GM12878 (cell line): ENCODE measurements around the gene CCR3. TPM values are rescaled to one million over a fixed set of nuclear protein-coding genes. Genes with fewer than 3 reads are reported as not detected.

Experiments used
- ATF7 ChIP-seq: fragments of 450-650 bp; IDR thresholded peaks from 2 replicates; pipeline ENCODE4 v1.6.1; 2016; ENCODE audit warnings: low read depth, mild to moderate bottlenecking
- BHLHE40 ChIP-seq, 2 experiments: fragments of 450-650 bp in 1 of 2; IDR thresholded peaks; 2 replicates each; pipeline ENCODE4 v1.6.1; 2011 to 2017; ENCODE audit warnings: low read depth in 2 of 2, borderline replicate concordance in 1 of 2, improper control_type of control experiment in 1 of 2, low read length in 1 of 2, mild to moderate bottlenecking in 1 of 2
- CEBPZ ChIP-seq: fragments of 150-350 bp; IDR thresholded peaks from 2 replicates; pipeline ENCODE4 v1.6.1; 2016; ENCODE audit warnings: low read depth, low read length
- E2F8 ChIP-seq: fragments of 450-650 bp; IDR thresholded peaks from 2 replicates; pipeline ENCODE4 v1.6.1; 2018; ENCODE audit warnings: mild to moderate bottlenecking, low read depth, moderate library complexity; ENCODE audit not compliant: partially characterized antibody
- EED ChIP-seq: sonication (generic); IDR thresholded peaks from 2 replicates; pipeline ENCODE4 v1.6.1; 2016; ENCODE audit warnings: antibody characterized with exemption, low read depth
- FOXM1 ChIP-seq: IDR thresholded peaks from 2 replicates; pipeline ENCODE4 v1.6.1; 2012; ENCODE audit warnings: low read depth, mild to moderate bottlenecking, inconsistent platforms, low read length, moderate library complexity
- IKZF1 ChIP-seq: fragments of 450-650 bp; conservative IDR thresholded peaks from 2 replicates; pipeline ENCODE4 v1.6.1; 2017; ENCODE audit warnings: antibody characterized with exemption, mild to moderate bottlenecking
- JUNB ChIP-seq: IDR thresholded peaks from 2 replicates; pipeline ENCODE4 v1.6.1; 2016; ENCODE audit warnings: antibody characterized with exemption, mild to moderate bottlenecking
- KAT2A ChIP-seq: conservative IDR thresholded peaks from 2 replicates; pipeline ENCODE4 v1.6.1; 2011; ENCODE audit warnings: low read depth, low read length; ENCODE audit not compliant: control insufficient read depth
- PKNOX1 ChIP-seq: fragments of 450-650 bp; IDR thresholded peaks from 2 replicates; pipeline ENCODE4 v1.6.1; 2016; ENCODE audit warnings: mild to moderate bottlenecking
- RAD51 ChIP-seq: fragments of 450-650 bp; IDR thresholded peaks from 2 replicates; pipeline ENCODE4 v1.6.1; 2016; ENCODE audit warnings: moderate library complexity, mild to moderate bottlenecking, inconsistent platforms
- RUNX3 ChIP-seq: IDR thresholded peaks from 2 replicates; pipeline ENCODE4 v1.6.1; 2012; ENCODE audit warnings: low read length, inconsistent platforms
- SKIL ChIP-seq: fragments of 450-650 bp; IDR thresholded peaks from 2 replicates; pipeline ENCODE4 v1.6.1; 2017; ENCODE audit warnings: mild to moderate bottlenecking, low read depth, inconsistent platforms; ENCODE audit not compliant: poor library complexity, severe bottlenecking
- TCF7 ChIP-seq: IDR thresholded peaks from 2 replicates; pipeline ENCODE4 v1.6.1; 2014; ENCODE audit warnings: antibody characterized with exemption, borderline replicate concordance
- WRNIP1 ChIP-seq: IDR thresholded peaks from 2 replicates; pipeline ENCODE4 v1.6.1; 2011; ENCODE audit warnings: low read depth, low read length, improper control_type of control experiment, borderline replicate concordance
- ZBTB33 ChIP-seq: fragments of 450-650 bp; IDR thresholded peaks from 2 replicates; pipeline ENCODE4 v1.6.1; 2017; ENCODE audit warnings: mild to moderate bottlenecking
- ZNF384 ChIP-seq: IDR thresholded peaks from 2 replicates; pipeline ENCODE4 v1.6.1; 2012; ENCODE audit warnings: low read depth, mild to moderate bottlenecking, low read length, improper control_type of control experiment, borderline replicate concordance
- polyA plus RNA-seq, 11 experiments: library from polyadenylated mRNA; depleted of rRNA in 4 of 11; unstranded in 6 of 11; stranded (reverse) in 5 of 11; fragments of >200 nt; fragmentation: Nextera tagmentation in 4 of 11; fragmentation: Illumina TruSeq in 1 of 11; extraction: Ambion mirVana in 4 of 11; extraction: Trizol in 1 of 11; gene quantifications; 1 replicate in 1 of 11; 2 replicates in 10 of 11; pipeline versions ENCODE4 v1.2.1 to v1.2.3, GENCODE V29; 2011 to 2016; ENCODE audit warnings: inconsistent platforms in 2 of 11, missing spikeins in 2 of 11, low read depth in 1 of 11
- total RNA-seq, 4 experiments: library from RNA; depleted of rRNA in 3 of 4; stranded (reverse); fragments of >200 nt in 3 of 4; fragmentation: Illumina TruSeq in 1 of 4; extraction: Trizol in 1 of 4; gene quantifications; 2 replicates each; pipeline versions ENCODE4 v1.2.1 to v1.2.3, GENCODE V29; 2013 to 2021

The CCR3 gene
- total and polyA plus RNA-seq, 10 of the 15 experiments (the other 5 are each of a cell fraction or from before 2014, with no cell fraction given), result 0.13 to 0.78 (median 0.41) TPM; not detected in 1

- TF ChIP-seq E2F8 (no peak), ATF7 (peak; percentile 34; the same call in 1 of the 2 replicates), WRNIP1 (no peak), IKZF1 (peak; percentile 53), SKIL (peak; percentile 22), EED (peak; percentile 63; the same call in 1 of the 2 replicates), BHLHE40 (IDR thresholded peaks at IDR 0.05; ENCODE audit: borderline replicate concordance in 1 of 2, low read depth in 2 of 2, low read length in 1 of 2) (peak in 1 of 2 experiments; percentile 19; a peak in 1 of 4 replicates), TCF7 (0 out of 2 replicates have a peak, but pooled peaks have one; percentile 62), RUNX3 (peak; percentile 39), ZBTB33 (no peak), KAT2A (no peak), JUNB (peak; percentile 92), PKNOX1 (peak; percentile 45; the same call in 1 of the 2 replicates), CEBPZ (no peak), FOXM1 (peak; percentile 42; the same call in 1 of the 2 replicates), RAD51 (no peak), ZNF384 (peak; percentile 75)
These were observed 56.8 kb downstream of the CCR3 start (continued) for GRCh38 chr3:46298871-46299607.
